Mesenchymal stem cell (in vitro differentiated cells and primary cell): Measurements from ENCODE around the gene UBE2F.
A peak's percentile ranks its signal among the peaks of the same experiment; 100 is the strongest.

Source experiments
- DNase-seq: peaks from one replicate; pipeline ENCODE4 v3.0.0-alpha.2; 2013
- H2AFZ ChIP-seq: one replicate; pipeline ENCODE4 v1.6.1; 2013; ENCODE audit warnings: low read depth, mild to moderate bottlenecking, control low read depth, inconsistent platforms, low read length, moderate library complexity
- H2AK5ac ChIP-seq: 2 replicates; pipeline ENCODE4 v1.6.1; 2013; ENCODE audit warnings: low read length, moderate library complexity, mild to moderate bottlenecking, inconsistent platforms; ENCODE audit not compliant: severe bottlenecking
- H2BK120ac ChIP-seq: one replicate; pipeline ENCODE4 v1.6.1; 2013; ENCODE audit warnings: low read depth, mild to moderate bottlenecking, inconsistent platforms, low read length, moderate library complexity
- H2BK12ac ChIP-seq, 2 experiments: one replicate each; pipeline ENCODE4 v1.6.1; 2013; ENCODE audit warnings: inconsistent platforms in 2 of 2, low read length in 2 of 2, mild to moderate bottlenecking in 2 of 2, moderate library complexity in 2 of 2, control low read depth in 1 of 2
- H2BK15ac ChIP-seq: one replicate; pipeline ENCODE4 v1.6.1; 2013; ENCODE audit warnings: mild to moderate bottlenecking, low read depth, inconsistent platforms; ENCODE audit not compliant: poor library complexity, severe bottlenecking
- H2BK5ac ChIP-seq: 2 replicates; pipeline ENCODE4 v1.6.1; 2013; ENCODE audit warnings: low read depth, mild to moderate bottlenecking, low read length, control low read depth, inconsistent platforms; ENCODE audit not compliant: poor library complexity, severe bottlenecking
- H3K14ac ChIP-seq, 2 experiments: one replicate each; pipeline ENCODE4 v1.6.1; 2013; ENCODE audit warnings: inconsistent platforms in 2 of 2, low read length in 2 of 2, control low read depth in 1 of 2, mild to moderate bottlenecking in 1 of 2, moderate library complexity in 1 of 2
- H3K18ac ChIP-seq, 2 experiments: one replicate each; pipeline ENCODE4 v1.6.1; 2013; ENCODE audit warnings: inconsistent platforms in 2 of 2, low read length in 2 of 2, control low read depth in 1 of 2, low read depth in 1 of 2, mild to moderate bottlenecking in 1 of 2
- H3K23ac ChIP-seq, 2 experiments: one replicate each; pipeline ENCODE4 v1.6.1; 2013; ENCODE audit warnings: inconsistent platforms in 2 of 2, low read length in 2 of 2, mild to moderate bottlenecking in 2 of 2, moderate library complexity in 2 of 2, control low read depth in 1 of 2
- H3K27ac ChIP-seq: 2 replicates; pipeline ENCODE4 v1.5.1; 2013; ENCODE audit warnings: mild to moderate bottlenecking, moderate library complexity, low read length, control low read depth, inconsistent platforms; ENCODE audit not compliant: poor library complexity, severe bottlenecking
- H3K27me3 ChIP-seq, 2 experiments: 2 replicates each; pipeline versions ENCODE4 v1.6.1 to v1.7.0; 2013; ENCODE audit warnings: low read length in 2 of 2, mild to moderate bottlenecking in 2 of 2, moderate library complexity in 2 of 2, control low read depth in 1 of 2, inconsistent platforms in 1 of 2; ENCODE audit not compliant: control insufficient read depth in 1 of 2, insufficient read depth in 1 of 2
- H3K36me3 ChIP-seq, 2 experiments: 2 replicates each; pipeline versions ENCODE4 v1.6.1 to v1.7.0; 2013; ENCODE audit warnings: low read length in 2 of 2, control low read depth in 1 of 2, inconsistent platforms in 1 of 2, low read depth in 1 of 2, mild to moderate bottlenecking in 1 of 2; ENCODE audit not compliant: insufficient read depth in 2 of 2, control insufficient read depth in 1 of 2
- H3K4ac ChIP-seq, 2 experiments: one replicate each; pipeline ENCODE4 v1.6.1; 2013; ENCODE audit warnings: inconsistent platforms in 2 of 2, low read length in 2 of 2, mild to moderate bottlenecking in 2 of 2, moderate library complexity in 2 of 2, control low read depth in 1 of 2, low read depth in 1 of 2
- H3K4me1 ChIP-seq: 2 replicates; pipeline ENCODE4 v1.6.1; 2013; ENCODE audit warnings: low read depth, low read length, control low read depth; ENCODE audit not compliant: control insufficient read depth, insufficient read depth
- H3K4me2 ChIP-seq: 2 replicates; pipeline ENCODE4 v1.6.1; 2013; ENCODE audit warnings: low read length, mild to moderate bottlenecking, inconsistent platforms; ENCODE audit not compliant: poor library complexity, severe bottlenecking
- H3K4me3 ChIP-seq, 2 experiments: 2 replicates each; pipeline versions ENCODE4 v1.5.1 to v1.7.0; 2013; ENCODE audit warnings: low read length in 2 of 2, mild to moderate bottlenecking in 2 of 2, control low read depth in 1 of 2, low read depth in 1 of 2; ENCODE audit not compliant: insufficient read depth in 1 of 2
- H3K79me1 ChIP-seq: replicated peaks from 2 replicates; pipeline ENCODE4 v1.6.1; 2013; ENCODE audit warnings: mild to moderate bottlenecking, control low read depth, low read length, inconsistent platforms; ENCODE audit not compliant: poor library complexity, severe bottlenecking
- H3K9ac ChIP-seq: 2 replicates; pipeline ENCODE4 v1.7.0; 2013; ENCODE audit warnings: mild to moderate bottlenecking, low read length, moderate library complexity
- H3K9me3 ChIP-seq: 2 replicates; pipeline ENCODE4 v1.7.0; 2013; ENCODE audit warnings: mild to moderate bottlenecking, low read length; ENCODE audit not compliant: control insufficient read depth
- H4K8ac ChIP-seq: one replicate; pipeline ENCODE4 v1.6.1; 2013; ENCODE audit warnings: inconsistent platforms, mild to moderate bottlenecking, low read length, moderate library complexity
- H4K91ac ChIP-seq: one replicate; pipeline ENCODE4 v1.6.1; 2013; ENCODE audit warnings: mild to moderate bottlenecking, low read length, inconsistent platforms
- WGBS: methylation state at CpG from one replicate; pipeline ENCODE4 v1.1.7; 2013; ENCODE audit warnings: mixed read lengths; 5-methylcytosine and 5-hydroxymethylcytosine counted together

UBE2F gene

GRCh38 chr2:237977380-237977779 lies 10.6 kb downstream of the UBE2F start:
- no peak overlapping the region for H2BK5ac ChIP-seq

GRCh38 chr2:237978058-237978712 lies 11.4 kb downstream of the UBE2F start:
- H3K4me1 ChIP-seq = peaks cover 15% of the 10 kb centered on the region
- no peak overlapping the region for H3K4me2 ChIP-seq
- no peak overlapping the region for H2AK5ac ChIP-seq
- H3K36me3 ChIP-seq = peaks cover 35 to 39% of the 10 kb centered on the region in 2 experiments
- H3K14ac ChIP-seq = no peak overlapping the region
- H3K79me1 ChIP-seq = peaks cover 53% of the 10 kb centered on the region
- no peak overlapping the region for H2AFZ ChIP-seq
- no peak overlapping the region for H3K27ac ChIP-seq
- H3K4ac ChIP-seq = no peak overlapping the region
- H3K27me3 ChIP-seq = no peaks in the 10 kb centered on the region
- H3K23ac ChIP-seq = no peak overlapping the region
- no peak overlapping the region for H3K4me3 ChIP-seq
- peak overlapping the region in 1 of 2 experiments; percentile 51 for H3K18ac ChIP-seq
- peak overlapping the region; percentile 9 for H4K91ac ChIP-seq
- H2BK5ac ChIP-seq = no peak overlapping the region
- WGBS = 87% methylated on average over 5 of the region's 8 CpGs
- H2BK120ac ChIP-seq = no peak overlapping the region
- peak; percentile 22 for DNase-seq
- H4K8ac ChIP-seq = no peak overlapping the region
- no peak overlapping the region for H3K9ac ChIP-seq
- H2BK12ac ChIP-seq = no peak overlapping the region
- no peaks in the 10 kb centered on the region for H3K9me3 ChIP-seq
- peak overlapping the region; percentile 20 for H2BK15ac ChIP-seq

More at GRCh38 chr2:237977380-237977779, 10.6 kb downstream of the UBE2F start:
- Histone ChIP-seq H3K9ac (no peak overlapping the region), H3K9me3 (no peaks in the 10 kb centered on the region), H2BK15ac (no peak overlapping the region), H4K8ac (no peak overlapping the region), H3K36me3 (peaks cover 35 to 41% of the 10 kb centered on the region in 2 experiments), H3K18ac (no peak overlapping the region), H2BK12ac (no peak overlapping the region), H3K27ac (no peak overlapping the region), H4K91ac (peak overlapping the region; percentile 8), H2AK5ac (no peak overlapping the region), H3K4me2 (no peak overlapping the region), H3K79me1 (peaks cover 50% of the 10 kb centered on the region), H3K14ac (no peak overlapping the region), H2AFZ (no peak overlapping the region), H3K4me3 (no peak overlapping the region), H3K27me3 (no peaks in the 10 kb centered on the region), H3K23ac (no peak overlapping the region), H2BK120ac (no peak overlapping the region), H3K4ac (no peak overlapping the region), H3K4me1 (peaks cover 15% of the 10 kb centered on the region)
- DNase-seq = no peak
- WGBS = 100% methylated on average over 2 of the region's 2 CpGs

- H3K27me3 ChIP-seq = no peaks in the 10 kb centered on the region
- H3K79me1 ChIP-seq = peaks cover 62% of the 10 kb centered on the region
- no peak overlapping the region for H2BK15ac ChIP-seq
- H3K18ac ChIP-seq = no peak overlapping the region
- H3K9ac ChIP-seq = no peak overlapping the region
- no peak overlapping the region for H3K4me2 ChIP-seq
- H2BK5ac ChIP-seq = no peak overlapping the region
- no peak overlapping the region for H3K14ac ChIP-seq
- no peak overlapping the region for H3K27ac ChIP-seq
- H3K36me3 ChIP-seq = peaks cover 32 to 35% of the 10 kb centered on the region in 2 experiments
- no peak for DNase-seq
- H3K23ac ChIP-seq = no peak overlapping the region
- 96% methylated on average over 6 of the region's 6 CpGs for WGBS
- peaks cover 15% of the 10 kb centered on the region for H3K4me1 ChIP-seq
- H4K8ac ChIP-seq = no peak overlapping the region
- no peak overlapping the region for H2BK120ac ChIP-seq
- H2AFZ ChIP-seq = no peak overlapping the region
- H3K9me3 ChIP-seq = no peaks in the 10 kb centered on the region
- no peak overlapping the region for H3K4ac ChIP-seq
- H4K91ac ChIP-seq = peak overlapping the region; percentile 28
- no peak overlapping the region for H3K4me3 ChIP-seq
- H2BK12ac ChIP-seq = no peak overlapping the region
- H2AK5ac ChIP-seq = no peak overlapping the region
Measured at GRCh38 chr2:237979331-237979730, 12.5 kb downstream of the UBE2F start.

- H2BK15ac ChIP-seq = no peak overlapping the region
- no peak overlapping the region for H2BK5ac ChIP-seq
- H2AK5ac ChIP-seq = no peak overlapping the region
- H2BK120ac ChIP-seq = no peak overlapping the region
- no peaks in the 10 kb centered on the region for H3K9me3 ChIP-seq
- no peak for DNase-seq
- peaks cover 61% of the 10 kb centered on the region for H3K79me1 ChIP-seq
- H3K18ac ChIP-seq = no peak overlapping the region
- H3K4me3 ChIP-seq = no peak overlapping the region
- no CpG with 5 or more reads among the region's 1 CpG for WGBS
- H3K9ac ChIP-seq = no peak overlapping the region
- peaks cover 15% of the 10 kb centered on the region for H3K4me1 ChIP-seq
- no peak overlapping the region for H2BK12ac ChIP-seq
- no peak overlapping the region for H3K4ac ChIP-seq
- H4K91ac ChIP-seq = no peak overlapping the region
- H3K27ac ChIP-seq = no peak overlapping the region
- no peak overlapping the region for H2AFZ ChIP-seq
- H4K8ac ChIP-seq = no peak overlapping the region
- H3K27me3 ChIP-seq = no peaks in the 10 kb centered on the region
- peaks cover 29 to 30% of the 10 kb centered on the region in 2 experiments for H3K36me3 ChIP-seq
- H3K23ac ChIP-seq = no peak overlapping the region
- H3K4me2 ChIP-seq = no peak overlapping the region
- H3K14ac ChIP-seq = no peak overlapping the region
Measured at GRCh38 chr2:237980087-237980486, 13.3 kb downstream of the UBE2F start.
